Neural cell (in vitro differentiated cells): ENCODE measurements around the gene KRTAP4-3. TPM values are rescaled to one million over a fixed set of nuclear protein-coding genes. Genes with fewer than 3 reads are reported as not detected.

Experiments used
- H2AFZ ChIP-seq: fragments of 200-600, 300-800 bp; sonication (generic), shearing (Covaris generic); 2 replicates; pipeline ENCODE4 v1.6.0; 2014; ENCODE audit warnings: low read depth, mild to moderate bottlenecking, antibody characterized with exemption, low read length, moderate library complexity
- H3F3A ChIP-seq: fragments of 200-600 bp; shearing (Covaris generic); 2 replicates; pipeline ENCODE4 v1.6.1; 2016; ENCODE audit warnings: mild to moderate bottlenecking, moderate library complexity, mixed read lengths, antibody characterized with exemption, low read length; ENCODE audit not compliant: insufficient read depth, poor library complexity, severe bottlenecking
- H3K27ac ChIP-seq: fragments of 200-600, 300-800 bp; sonication (generic), shearing (Covaris generic); 2 replicates; pipeline ENCODE4 v1.5.1; 2014; ENCODE audit warnings: mild to moderate bottlenecking, low read length, moderate library complexity
- H3K27me3 ChIP-seq: fragments of 300-800, 200-600 bp; sonication (generic), shearing (Covaris generic); 2 replicates; pipeline ENCODE4 v1.6.0; 2014; ENCODE audit warnings: mild to moderate bottlenecking, low read depth, low read length, moderate library complexity; ENCODE audit not compliant: insufficient read depth
- H3K36me3 ChIP-seq: fragments of 300-800, 200-600 bp; sonication (generic), shearing (Covaris generic); 2 replicates; pipeline ENCODE4 v1.5.1; 2014; ENCODE audit warnings: mild to moderate bottlenecking, antibody characterized with exemption, low read length, moderate library complexity; ENCODE audit not compliant: insufficient read depth
- H3K4me2 ChIP-seq: fragments of 300-800, 200-600 bp; sonication (generic), shearing (Covaris generic); 2 replicates; pipeline ENCODE4 v1.6.0; 2014; ENCODE audit warnings: mild to moderate bottlenecking, low read length
- H3K4me3 ChIP-seq: fragments of 300-800, 200-600 bp; sonication (generic), shearing (Covaris generic); 2 replicates; pipeline ENCODE4 v1.5.1; 2014; ENCODE audit warnings: mild to moderate bottlenecking, low read length, moderate library complexity
- H3K79me2 ChIP-seq: fragments of 200-600 bp; shearing (Covaris generic); replicated peaks from 2 replicates; pipeline ENCODE4 v1.6.0; 2014; ENCODE audit warnings: mild to moderate bottlenecking, low read length, moderate library complexity; ENCODE audit not compliant: insufficient read depth
- H3K9ac ChIP-seq: fragments of 300-800, 200-600 bp; sonication (generic), shearing (Covaris generic); 2 replicates; pipeline ENCODE4 v1.6.1; 2016; ENCODE audit warnings: mild to moderate bottlenecking, low read length, mixed read lengths
- H3K9me2 ChIP-seq: fragments of 200-600 bp; shearing (Covaris generic); 2 replicates; pipeline ENCODE4 v1.6.1; 2016; ENCODE audit warnings: mild to moderate bottlenecking, low read length, mixed read lengths; ENCODE audit not compliant: insufficient read depth
- H3K9me3 ChIP-seq: fragments of 200-600, 300-800 bp; sonication (generic), shearing (Covaris generic); 2 replicates; pipeline ENCODE4 v1.6.1; 2016; ENCODE audit warnings: mild to moderate bottlenecking, mixed run types, low read length, moderate library complexity, mixed read lengths
- H4K20me1 ChIP-seq: fragments of 200-600 bp; shearing (Covaris generic); 2 replicates; pipeline ENCODE4 v1.6.1; 2016; ENCODE audit warnings: mild to moderate bottlenecking, mixed run types; ENCODE audit not compliant: insufficient read depth
- CTCF ChIP-seq: fragments of 450-650 bp; IDR thresholded peaks from 2 replicates; pipeline ENCODE4 v1.5.1; 2014; ENCODE audit warnings: antibody characterized with exemption, mild to moderate bottlenecking, moderate library complexity; ENCODE audit not compliant: poor library complexity, severe bottlenecking
- EP300 ChIP-seq: fragments of 450-650 bp; conservative IDR thresholded peaks from 2 replicates; pipeline ENCODE4 v1.6.1; 2014; ENCODE audit warnings: antibody characterized with exemption, mild to moderate bottlenecking, moderate library complexity; ENCODE audit not compliant: poor library complexity, severe bottlenecking
- EZH2 ChIP-seq: fragments of 200-600, 300-800 bp; shearing (Covaris generic), sonication (generic); IDR thresholded peaks from 2 replicates; pipeline ENCODE4 v1.6.1; 2014; ENCODE audit warnings: antibody characterized with exemption, low read length, borderline replicate concordance, mild to moderate bottlenecking; ENCODE audit not compliant: insufficient read depth, poor library complexity, severe bottlenecking
- MXI1 ChIP-seq: fragments of 450-650 bp; conservative IDR thresholded peaks from 2 replicates; pipeline ENCODE4 v1.6.1; 2014; ENCODE audit warnings: antibody characterized with exemption, mild to moderate bottlenecking; ENCODE audit not compliant: poor library complexity, severe bottlenecking
- POLR2AphosphoS5 ChIP-seq: IDR thresholded peaks from 2 replicates; pipeline ENCODE4 v1.6.1; 2012
- RAD21 ChIP-seq: fragments of 450-650 bp; conservative IDR thresholded peaks from 2 replicates; pipeline ENCODE4 v1.6.1; 2014; ENCODE audit warnings: antibody characterized with exemption, mild to moderate bottlenecking, moderate library complexity
- SMC3 ChIP-seq: fragments of 450-650 bp; conservative IDR thresholded peaks from 2 replicates; pipeline ENCODE4 v1.6.1; 2014; ENCODE audit warnings: antibody characterized with exemption, mild to moderate bottlenecking, moderate library complexity; ENCODE audit not compliant: poor library complexity
- TAF1 ChIP-seq: IDR thresholded peaks from 2 replicates; pipeline ENCODE4 v1.6.1; 2012; ENCODE audit warnings: low read depth
- polyA plus RNA-seq: library from polyadenylated mRNA; depleted of rRNA; stranded (reverse); fragments of >200 nt; gene quantifications from 2 replicates; pipeline ENCODE4 v1.2.3, GENCODE V29; 2014
- TF ChIP-seq, protein P1 (sequence below): IDR thresholded peaks from 2 replicates; pipeline ENCODE4 v1.6.1; 2012; ENCODE audit warnings: borderline replicate concordance

KRTAP4-3 gene
- polyA plus RNA-seq, 1 donor from 2014 or later: not detected

DNA sequence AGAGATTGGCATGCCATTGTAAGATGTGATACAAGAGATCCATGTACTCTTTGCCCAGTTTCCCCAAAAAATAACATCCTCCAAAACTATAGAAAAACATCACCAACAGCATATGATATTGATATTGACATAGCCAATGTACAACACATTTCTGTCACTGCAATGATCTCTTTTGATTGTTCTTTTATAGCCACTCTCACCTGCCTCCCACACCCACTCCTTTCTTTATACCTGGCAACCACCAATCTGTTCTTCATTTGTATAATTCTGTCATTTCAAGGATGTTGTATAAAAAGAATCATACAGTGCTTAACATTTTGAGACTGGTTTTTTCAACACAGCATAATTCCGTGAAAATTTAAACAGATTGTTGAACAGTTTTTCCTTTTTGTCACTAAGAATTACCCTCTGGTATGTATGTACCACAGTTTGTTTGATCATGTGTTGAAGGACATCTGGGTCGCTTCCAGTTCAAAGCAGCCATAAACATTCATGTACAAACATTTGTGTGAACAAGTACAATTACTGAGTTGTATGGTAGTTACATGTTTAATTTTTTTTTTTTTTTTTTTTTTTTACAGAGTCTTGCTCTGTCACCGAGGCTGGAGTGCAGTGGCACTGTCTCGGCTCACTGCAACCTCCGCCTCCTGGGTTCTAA lies 31.5 kb upstream of the KRTAP4-3 start:
- no peak overlapping the region for H3K9ac ChIP-seq
- TF ChIP-seq CTCF (no peak), EZH2 (no peak), POLR2AphosphoS5 (no peak), RAD21 (no peak)
- TF ChIP-seq, protein P1, sequence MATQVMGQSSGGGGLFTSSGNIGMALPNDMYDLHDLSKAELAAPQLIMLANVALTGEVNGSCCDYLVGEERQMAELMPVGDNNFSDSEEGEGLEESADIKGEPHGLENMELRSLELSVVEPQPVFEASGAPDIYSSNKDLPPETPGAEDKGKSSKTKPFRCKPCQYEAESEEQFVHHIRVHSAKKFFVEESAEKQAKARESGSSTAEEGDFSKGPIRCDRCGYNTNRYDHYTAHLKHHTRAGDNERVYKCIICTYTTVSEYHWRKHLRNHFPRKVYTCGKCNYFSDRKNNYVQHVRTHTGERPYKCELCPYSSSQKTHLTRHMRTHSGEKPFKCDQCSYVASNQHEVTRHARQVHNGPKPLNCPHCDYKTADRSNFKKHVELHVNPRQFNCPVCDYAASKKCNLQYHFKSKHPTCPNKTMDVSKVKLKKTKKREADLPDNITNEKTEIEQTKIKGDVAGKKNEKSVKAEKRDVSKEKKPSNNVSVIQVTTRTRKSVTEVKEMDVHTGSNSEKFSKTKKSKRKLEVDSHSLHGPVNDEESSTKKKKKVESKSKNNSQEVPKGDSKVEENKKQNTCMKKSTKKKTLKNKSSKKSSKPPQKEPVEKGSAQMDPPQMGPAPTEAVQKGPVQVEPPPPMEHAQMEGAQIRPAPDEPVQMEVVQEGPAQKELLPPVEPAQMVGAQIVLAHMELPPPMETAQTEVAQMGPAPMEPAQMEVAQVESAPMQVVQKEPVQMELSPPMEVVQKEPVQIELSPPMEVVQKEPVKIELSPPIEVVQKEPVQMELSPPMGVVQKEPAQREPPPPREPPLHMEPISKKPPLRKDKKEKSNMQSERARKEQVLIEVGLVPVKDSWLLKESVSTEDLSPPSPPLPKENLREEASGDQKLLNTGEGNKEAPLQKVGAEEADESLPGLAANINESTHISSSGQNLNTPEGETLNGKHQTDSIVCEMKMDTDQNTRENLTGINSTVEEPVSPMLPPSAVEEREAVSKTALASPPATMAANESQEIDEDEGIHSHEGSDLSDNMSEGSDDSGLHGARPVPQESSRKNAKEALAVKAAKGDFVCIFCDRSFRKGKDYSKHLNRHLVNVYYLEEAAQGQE: no peak
- no peaks in the 10 kb centered on the region for H3K79me2 ChIP-seq

DNA sequence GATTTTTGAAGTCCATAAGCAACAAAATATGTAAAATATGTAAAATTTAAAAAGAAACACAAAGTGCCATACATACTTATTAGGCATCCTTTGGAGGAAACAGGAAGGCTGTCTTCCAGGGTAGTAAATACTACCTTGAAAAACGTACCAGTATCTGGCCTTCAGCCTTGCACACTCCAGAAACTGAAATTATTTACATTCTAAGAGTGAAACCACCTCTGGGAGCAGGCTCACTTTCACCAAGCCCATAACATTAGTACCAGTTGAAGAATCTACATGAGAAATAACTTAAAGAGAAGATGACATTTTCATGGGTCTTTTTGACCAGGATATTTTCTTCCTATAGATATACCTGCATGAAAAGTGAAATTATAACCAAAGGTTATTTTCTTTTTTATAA lies 28.0 kb upstream of the KRTAP4-3 start:
- Histone ChIP-seq H3K27ac (no peak overlapping the region), H4K20me1 (no peaks in the 10 kb centered on the region), H3K9ac (no peak overlapping the region), H3K4me3 (no peak overlapping the region), H3K9me2 (no peaks in the 10 kb centered on the region), H3K79me2 (no peaks in the 10 kb centered on the region), H3K4me2 (no peak overlapping the region), H3F3A (no peaks in the 10 kb centered on the region), H3K27me3 (no peaks in the 10 kb centered on the region), H3K9me3 (no peaks in the 10 kb centered on the region), H2AFZ (no peak overlapping the region), H3K36me3 (no peaks in the 10 kb centered on the region)
- TF ChIP-seq POLR2AphosphoS5: no peak
- TF ChIP-seq TAF1: no peak
- no peak for TF ChIP-seq EP300
- TF ChIP-seq SMC3: no peak
- TF ChIP-seq, protein P1: no peak
- TF ChIP-seq MXI1: no peak
- no peak for TF ChIP-seq CTCF
- TF ChIP-seq RAD21: no peak
- TF ChIP-seq EZH2: no peak

More for the DNA sequence above, 31.5 kb upstream of the KRTAP4-3 start:
- Histone ChIP-seq H3K9me3 (no peaks in the 10 kb centered on the region), H3K9me2 (no peaks in the 10 kb centered on the region), H3K4me2 (no peak overlapping the region), H3F3A (no peaks in the 10 kb centered on the region), H4K20me1 (no peaks in the 10 kb centered on the region), H3K27me3 (no peaks in the 10 kb centered on the region), H3K4me3 (no peak overlapping the region), H3K27ac (no peak overlapping the region), H2AFZ (no peak overlapping the region), H3K36me3 (no peaks in the 10 kb centered on the region)
